Measurements from ENCODE around the gene CHST7.

The CHST7 gene

DNA sequence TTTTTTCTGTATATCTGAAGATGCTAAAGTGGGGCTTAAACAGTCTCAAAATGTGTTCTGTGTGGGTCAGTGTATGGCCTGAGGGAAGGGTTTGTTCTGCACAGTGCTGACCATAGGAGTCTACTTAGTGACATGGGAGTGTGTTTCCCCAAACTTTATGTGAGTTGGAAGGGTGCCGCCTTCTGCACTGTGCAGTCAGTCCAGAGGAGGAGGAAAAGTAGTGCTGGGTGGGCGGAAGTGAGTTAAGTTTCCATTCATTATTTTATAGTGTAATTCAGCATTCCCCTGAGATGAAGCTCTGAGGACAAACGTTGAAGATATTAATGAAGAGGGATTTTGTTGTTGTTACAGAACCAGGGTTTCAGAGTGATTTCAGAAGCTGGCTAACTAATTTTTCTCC is 2.9 kb downstream of the CHST7 start:
- TF ChIP-seq RAD21 (IDR thresholded peaks at IDR 0.05; ENCODE audit: low read depth) (no peak), TAF1 (IDR thresholded peaks at IDR 0.05; ENCODE audit: low read depth) (no peak), CEBPB (IDR thresholded peaks at IDR 0.05) (no peak)
- TF ChIP-seq, protein P1, sequence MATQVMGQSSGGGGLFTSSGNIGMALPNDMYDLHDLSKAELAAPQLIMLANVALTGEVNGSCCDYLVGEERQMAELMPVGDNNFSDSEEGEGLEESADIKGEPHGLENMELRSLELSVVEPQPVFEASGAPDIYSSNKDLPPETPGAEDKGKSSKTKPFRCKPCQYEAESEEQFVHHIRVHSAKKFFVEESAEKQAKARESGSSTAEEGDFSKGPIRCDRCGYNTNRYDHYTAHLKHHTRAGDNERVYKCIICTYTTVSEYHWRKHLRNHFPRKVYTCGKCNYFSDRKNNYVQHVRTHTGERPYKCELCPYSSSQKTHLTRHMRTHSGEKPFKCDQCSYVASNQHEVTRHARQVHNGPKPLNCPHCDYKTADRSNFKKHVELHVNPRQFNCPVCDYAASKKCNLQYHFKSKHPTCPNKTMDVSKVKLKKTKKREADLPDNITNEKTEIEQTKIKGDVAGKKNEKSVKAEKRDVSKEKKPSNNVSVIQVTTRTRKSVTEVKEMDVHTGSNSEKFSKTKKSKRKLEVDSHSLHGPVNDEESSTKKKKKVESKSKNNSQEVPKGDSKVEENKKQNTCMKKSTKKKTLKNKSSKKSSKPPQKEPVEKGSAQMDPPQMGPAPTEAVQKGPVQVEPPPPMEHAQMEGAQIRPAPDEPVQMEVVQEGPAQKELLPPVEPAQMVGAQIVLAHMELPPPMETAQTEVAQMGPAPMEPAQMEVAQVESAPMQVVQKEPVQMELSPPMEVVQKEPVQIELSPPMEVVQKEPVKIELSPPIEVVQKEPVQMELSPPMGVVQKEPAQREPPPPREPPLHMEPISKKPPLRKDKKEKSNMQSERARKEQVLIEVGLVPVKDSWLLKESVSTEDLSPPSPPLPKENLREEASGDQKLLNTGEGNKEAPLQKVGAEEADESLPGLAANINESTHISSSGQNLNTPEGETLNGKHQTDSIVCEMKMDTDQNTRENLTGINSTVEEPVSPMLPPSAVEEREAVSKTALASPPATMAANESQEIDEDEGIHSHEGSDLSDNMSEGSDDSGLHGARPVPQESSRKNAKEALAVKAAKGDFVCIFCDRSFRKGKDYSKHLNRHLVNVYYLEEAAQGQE (IDR thresholded peaks at IDR 0.05; ENCODE audit: low read depth): no peak

DNA sequence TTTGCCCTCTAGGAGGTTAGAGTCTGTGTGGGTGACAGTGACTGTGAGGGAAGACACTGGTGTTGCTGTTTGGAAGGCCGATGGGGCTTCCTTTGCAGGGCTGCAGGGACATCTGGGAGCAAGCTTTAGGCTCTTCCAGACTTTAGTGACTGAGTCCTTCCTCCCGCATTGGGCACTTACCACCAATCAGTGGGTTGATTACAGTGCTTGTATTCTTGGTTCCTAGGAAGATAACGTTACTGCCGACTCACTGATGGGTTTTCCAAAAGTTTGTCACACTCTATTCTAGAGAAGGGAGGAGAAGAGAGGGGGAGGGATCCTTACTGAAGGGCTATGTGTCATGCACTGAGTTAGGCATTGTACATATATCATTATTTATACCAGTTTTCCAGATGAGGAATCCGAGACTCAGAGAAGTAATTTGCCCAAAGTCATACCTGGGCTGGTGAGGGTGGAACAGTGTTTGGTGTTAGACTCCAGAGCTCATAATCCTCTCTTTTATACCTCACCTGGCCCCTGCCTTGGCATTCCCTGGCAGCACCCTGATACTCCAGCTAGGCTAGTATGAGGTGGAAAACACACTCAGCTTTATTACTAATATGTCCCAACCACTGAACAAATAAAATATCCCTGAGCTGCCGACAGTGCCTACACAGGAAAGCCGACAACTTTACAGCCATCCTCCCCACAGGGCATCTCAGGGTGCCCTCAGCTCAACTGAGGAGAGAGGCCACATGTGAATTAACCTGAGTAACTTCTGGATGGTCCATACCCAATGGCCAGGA is 3.8 kb downstream of the CHST7 start:
- TF ChIP-seq, protein P2, sequence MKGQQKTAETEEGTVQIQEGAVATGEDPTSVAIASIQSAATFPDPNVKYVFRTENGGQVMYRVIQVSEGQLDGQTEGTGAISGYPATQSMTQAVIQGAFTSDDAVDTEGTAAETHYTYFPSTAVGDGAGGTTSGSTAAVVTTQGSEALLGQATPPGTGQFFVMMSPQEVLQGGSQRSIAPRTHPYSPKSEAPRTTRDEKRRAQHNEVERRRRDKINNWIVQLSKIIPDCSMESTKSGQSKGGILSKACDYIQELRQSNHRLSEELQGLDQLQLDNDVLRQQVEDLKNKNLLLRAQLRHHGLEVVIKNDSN (IDR thresholded peaks at IDR 0.05): no peak
- TF ChIP-seq FOXM1 (IDR thresholded peaks at IDR 0.05; ENCODE audit: borderline replicate concordance, low read depth) (no peak), RAD21 (IDR thresholded peaks at IDR 0.05; ENCODE audit: low read depth) (no peak), NFIC (IDR thresholded peaks at IDR 0.05) (no peak), ZBTB7A (IDR thresholded peaks at IDR 0.05; ENCODE audit: low read depth) (no peak), TEAD4 (IDR thresholded peaks at IDR 0.05) (no peak), YY1 (IDR thresholded peaks at IDR 0.05; ENCODE audit: low read depth) (no peak), TAF1 (IDR thresholded peaks at IDR 0.05; ENCODE audit: low read depth) (no peak), TCF12 (IDR thresholded peaks at IDR 0.05; ENCODE audit: low read depth) (no peak), CREB1 (IDR thresholded peaks at IDR 0.05; ENCODE audit: low read depth) (no peak), CEBPB (IDR thresholded peaks at IDR 0.05) (no peak), EP300 (IDR thresholded peaks at IDR 0.05; ENCODE audit: borderline replicate concordance) (no peak), EGR1 (IDR thresholded peaks at IDR 0.05) (no peak)
- TF ChIP-seq, protein P1 (IDR thresholded peaks at IDR 0.05; ENCODE audit: low read depth): no peak
- TF ChIP-seq, protein P3, sequence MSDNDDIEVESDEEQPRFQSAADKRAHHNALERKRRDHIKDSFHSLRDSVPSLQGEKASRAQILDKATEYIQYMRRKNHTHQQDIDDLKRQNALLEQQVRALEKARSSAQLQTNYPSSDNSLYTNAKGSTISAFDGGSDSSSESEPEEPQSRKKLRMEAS (IDR thresholded peaks at IDR 0.05): no peak

DNA sequence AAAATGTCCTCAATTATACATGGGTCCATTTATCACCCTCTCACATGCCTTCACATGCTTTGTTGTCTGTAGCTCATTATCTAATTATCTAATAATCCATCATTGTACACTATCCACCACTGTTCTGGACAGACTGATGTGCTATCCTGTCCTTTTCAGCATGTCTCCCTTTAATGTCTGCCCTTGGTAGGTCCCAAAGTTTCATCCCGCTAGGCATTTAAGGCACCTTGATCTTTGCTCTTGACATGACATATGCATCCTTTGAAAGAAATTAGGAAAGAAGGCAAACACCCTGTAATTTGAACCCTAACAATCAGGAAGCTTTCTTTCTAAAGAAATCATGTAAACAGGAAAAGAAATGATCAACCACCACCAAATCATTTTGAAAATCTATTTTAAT is 5.7 kb downstream of the CHST7 start:
- TF ChIP-seq TCF12 (IDR thresholded peaks at IDR 0.05; ENCODE audit: low read depth): no peak
- no peak for TF ChIP-seq EGR1 (IDR thresholded peaks at IDR 0.05)
- TF ChIP-seq CEBPB (IDR thresholded peaks at IDR 0.05): no peak
- TF ChIP-seq RAD21 (IDR thresholded peaks at IDR 0.05; ENCODE audit: low read depth): no peak
- TF ChIP-seq FOXM1 (IDR thresholded peaks at IDR 0.05; ENCODE audit: borderline replicate concordance, low read depth): no peak
- no peak for TF ChIP-seq TEAD4 (IDR thresholded peaks at IDR 0.05)
- no peak for TF ChIP-seq NFIC (IDR thresholded peaks at IDR 0.05)
- TF ChIP-seq YY1 (IDR thresholded peaks at IDR 0.05; ENCODE audit: low read depth): no peak
- TF ChIP-seq, protein P2 (IDR thresholded peaks at IDR 0.05): no peak
- TF ChIP-seq, protein P3 (IDR thresholded peaks at IDR 0.05): no peak
- no peak for TF ChIP-seq TAF1 (IDR thresholded peaks at IDR 0.05; ENCODE audit: low read depth)

DNA sequence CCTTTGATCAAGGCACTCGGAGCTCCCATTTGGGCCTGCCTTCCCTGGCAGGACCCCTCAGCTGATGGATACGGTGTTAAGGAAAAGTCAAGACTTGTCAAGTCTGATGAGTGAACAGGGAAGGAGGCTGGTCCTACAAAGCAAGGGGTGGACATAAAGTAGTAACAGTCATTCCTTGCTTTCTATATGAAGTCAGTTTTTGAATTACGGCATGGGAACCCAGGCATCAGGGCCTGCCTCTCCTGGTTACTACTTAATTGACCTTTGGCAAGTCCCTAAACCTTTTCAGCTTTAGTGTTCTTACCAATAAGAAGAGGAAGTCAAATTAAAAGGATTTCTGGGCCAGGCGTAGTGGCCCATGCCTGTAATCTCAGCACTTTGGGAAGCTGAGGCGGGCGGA is 7.0 kb downstream of the CHST7 start:
- TF ChIP-seq ZBTB7A (IDR thresholded peaks at IDR 0.05; ENCODE audit: low read depth) (no peak), FOXM1 (IDR thresholded peaks at IDR 0.05; ENCODE audit: borderline replicate concordance, low read depth) (no peak), EP300 (IDR thresholded peaks at IDR 0.05; ENCODE audit: borderline replicate concordance) (no peak), TAF1 (IDR thresholded peaks at IDR 0.05; ENCODE audit: low read depth) (no peak), YY1 (IDR thresholded peaks at IDR 0.05; ENCODE audit: low read depth) (no peak), NFIC (IDR thresholded peaks at IDR 0.05) (no peak), CEBPB (IDR thresholded peaks at IDR 0.05) (no peak), TCF12 (IDR thresholded peaks at IDR 0.05; ENCODE audit: low read depth) (no peak)
- TF ChIP-seq, protein P1 (IDR thresholded peaks at IDR 0.05; ENCODE audit: low read depth): no peak
- TF ChIP-seq, protein P2 (IDR thresholded peaks at IDR 0.05): no peak

Data from Ishikawa (cell line).